ENCODE results near the gene BICD2.

GRCh38 chr9:92807031-92807756, 42.6 kb upstream of the BICD2 start:
- TF ChIP-seq CTCF (IDR thresholded peaks at IDR 0.05 in 8 of 11, conservative IDR thresholded peaks at IDR 0.05 in 3 of 11) (no peak), POLR2AphosphoS5 (IDR thresholded peaks at IDR 0.05) (no peak)
